Retinal pigment epithelial cell (primary cell): Measurements from ENCODE around the gene MBD2.

Source experiments
- DNase-seq: peaks from one replicate; pipeline ENCODE4 v3.0.0-alpha.2; 2010; ENCODE audit warnings: low read depth
- H3K4me3 ChIP-seq: 2 replicates; pipeline ENCODE4 v1.5.1; 2011; ENCODE audit warnings: mild to moderate bottlenecking, low read length, control low read depth, moderate library complexity
- CTCF ChIP-seq: conservative IDR thresholded peaks from 2 replicates; pipeline ENCODE4 v1.5.1; 2011; ENCODE audit warnings: low read depth, low read length, control low read depth, inconsistent platforms

MBD2 gene

GRCh38 chr18:54157646-54158385, 66.7 kb downstream of the MBD2 start:
- TF ChIP-seq CTCF: no peak
- DNase-seq: no peak
- H3K4me3 ChIP-seq: no peak overlapping the region

GRCh38 chr18:54155412-54155811, 69.1 kb downstream of the MBD2 start:
- TF ChIP-seq CTCF: no peak
- no peak for DNase-seq

GRCh38 chr18:54154231-54154630, 70.2 kb downstream of the MBD2 start:
- no peak for DNase-seq
- TF ChIP-seq CTCF: no peak

More at GRCh38 chr18:54155412-54155811, 69.1 kb downstream of the MBD2 start:
- H3K4me3 ChIP-seq: no peak overlapping the region

GRCh38 chr18:54151376-54151775, 73.1 kb downstream of the MBD2 start:
- no peak for DNase-seq
- no peak overlapping the region for H3K4me3 ChIP-seq
- no peak for TF ChIP-seq CTCF

More at GRCh38 chr18:54154231-54154630, 70.2 kb downstream of the MBD2 start:
- H3K4me3 ChIP-seq: no peak overlapping the region

GRCh38 chr18:54150226-54150625, 74.2 kb downstream of the MBD2 start:
- no peak for DNase-seq
- TF ChIP-seq CTCF: no peak
- no peak overlapping the region for H3K4me3 ChIP-seq

GRCh38 chr18:54149078-54149697, 75.3 kb downstream of the MBD2 start:
- no peak overlapping the region for H3K4me3 ChIP-seq
- DNase-seq: peak; percentile 72
- no peak for TF ChIP-seq CTCF

- no peak overlapping the region for H3K4me3 ChIP-seq
- DNase-seq: no peak
- TF ChIP-seq CTCF: no peak
Observed at GRCh38 chr18:54148678-54149077, 75.8 kb downstream of the MBD2 start.
